Measurements from ENCODE around the gene HDDC2. TPM values are rescaled to one million over a fixed set of nuclear protein-coding genes. Genes with fewer than 3 reads are reported as not detected.

The HDDC2 gene
- total RNA-seq, 3 donors from 2014 or later (not counting 1 experiment from before 2014, with no cell fraction given), result 53.5 to 87.5 (median 57.3) TPM

DNA sequence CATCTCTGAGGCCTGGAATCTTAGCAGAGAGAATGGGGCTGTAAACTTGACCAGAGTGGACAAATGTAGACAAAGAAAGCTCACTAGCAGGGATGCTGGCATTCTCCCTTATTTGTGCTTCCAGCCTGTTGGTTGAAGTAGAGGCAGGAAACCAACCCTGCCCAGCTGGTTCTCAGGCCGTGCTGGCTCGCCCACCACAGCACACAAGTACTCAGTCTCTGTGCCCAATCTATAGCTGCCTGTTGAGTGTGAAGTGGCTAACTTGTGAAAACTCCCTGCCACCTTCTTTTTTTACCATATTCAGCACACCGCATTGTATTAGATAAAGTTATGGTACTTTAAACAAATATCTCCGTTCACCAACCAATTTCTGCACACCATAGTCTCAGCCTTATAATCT is 37.3 kb downstream of the HDDC2 start:
- peak overlapping the region; percentile 5 for H3K27ac ChIP-seq (ENCODE audit: low read length)
- intact Hi-C loops (cut with micrococcal nuclease), result no loop called here
- peaks cover 30% of the 10 kb centered on the region for H3K4me1 ChIP-seq (ENCODE audit: control insufficient read depth, insufficient read depth, low read length)
- H3K9me3 ChIP-seq (ENCODE audit: control insufficient read depth, insufficient read depth, low read length), result no peaks in the 10 kb centered on the region
- Mint-ChIP-seq H3K4me1 (peaks cover 36 to 40% of the 10 kb centered on the region in 2 donors), H3K4me3 (peak overlapping the region; percentile 80), H3K27ac (peak overlapping the region; percentile 79 to 81), H3K27me3 (ENCODE audit: low read depth in 2 of 2) (no peaks in the 10 kb centered on the region), H3K9me3 (no peaks in the 10 kb centered on the region), H3K36me3 (no peaks in the 10 kb centered on the region)
- WGBS (ENCODE audit: insufficient coverage), result 67% methylated on average over 1 of the region's 4 CpGs
- no peaks in the 10 kb centered on the region for H3K27me3 ChIP-seq (ENCODE audit: control insufficient read depth, insufficient read depth, low read length)
- ATAC-seq (peak; percentile 65 to 94 (median 75)), DNase-seq (no peak)
- no peak overlapping the region for H3K4me3 ChIP-seq (ENCODE audit: low read length)
- H3K36me3 ChIP-seq (ENCODE audit: control insufficient read depth, insufficient read depth, low read length), result no peaks in the 10 kb centered on the region
- TF ChIP-seq, protein P1, sequence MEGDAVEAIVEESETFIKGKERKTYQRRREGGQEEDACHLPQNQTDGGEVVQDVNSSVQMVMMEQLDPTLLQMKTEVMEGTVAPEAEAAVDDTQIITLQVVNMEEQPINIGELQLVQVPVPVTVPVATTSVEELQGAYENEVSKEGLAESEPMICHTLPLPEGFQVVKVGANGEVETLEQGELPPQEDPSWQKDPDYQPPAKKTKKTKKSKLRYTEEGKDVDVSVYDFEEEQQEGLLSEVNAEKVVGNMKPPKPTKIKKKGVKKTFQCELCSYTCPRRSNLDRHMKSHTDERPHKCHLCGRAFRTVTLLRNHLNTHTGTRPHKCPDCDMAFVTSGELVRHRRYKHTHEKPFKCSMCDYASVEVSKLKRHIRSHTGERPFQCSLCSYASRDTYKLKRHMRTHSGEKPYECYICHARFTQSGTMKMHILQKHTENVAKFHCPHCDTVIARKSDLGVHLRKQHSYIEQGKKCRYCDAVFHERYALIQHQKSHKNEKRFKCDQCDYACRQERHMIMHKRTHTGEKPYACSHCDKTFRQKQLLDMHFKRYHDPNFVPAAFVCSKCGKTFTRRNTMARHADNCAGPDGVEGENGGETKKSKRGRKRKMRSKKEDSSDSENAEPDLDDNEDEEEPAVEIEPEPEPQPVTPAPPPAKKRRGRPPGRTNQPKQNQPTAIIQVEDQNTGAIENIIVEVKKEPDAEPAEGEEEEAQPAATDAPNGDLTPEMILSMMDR (IDR thresholded peaks at IDR 0.05), result no peak

DNA sequence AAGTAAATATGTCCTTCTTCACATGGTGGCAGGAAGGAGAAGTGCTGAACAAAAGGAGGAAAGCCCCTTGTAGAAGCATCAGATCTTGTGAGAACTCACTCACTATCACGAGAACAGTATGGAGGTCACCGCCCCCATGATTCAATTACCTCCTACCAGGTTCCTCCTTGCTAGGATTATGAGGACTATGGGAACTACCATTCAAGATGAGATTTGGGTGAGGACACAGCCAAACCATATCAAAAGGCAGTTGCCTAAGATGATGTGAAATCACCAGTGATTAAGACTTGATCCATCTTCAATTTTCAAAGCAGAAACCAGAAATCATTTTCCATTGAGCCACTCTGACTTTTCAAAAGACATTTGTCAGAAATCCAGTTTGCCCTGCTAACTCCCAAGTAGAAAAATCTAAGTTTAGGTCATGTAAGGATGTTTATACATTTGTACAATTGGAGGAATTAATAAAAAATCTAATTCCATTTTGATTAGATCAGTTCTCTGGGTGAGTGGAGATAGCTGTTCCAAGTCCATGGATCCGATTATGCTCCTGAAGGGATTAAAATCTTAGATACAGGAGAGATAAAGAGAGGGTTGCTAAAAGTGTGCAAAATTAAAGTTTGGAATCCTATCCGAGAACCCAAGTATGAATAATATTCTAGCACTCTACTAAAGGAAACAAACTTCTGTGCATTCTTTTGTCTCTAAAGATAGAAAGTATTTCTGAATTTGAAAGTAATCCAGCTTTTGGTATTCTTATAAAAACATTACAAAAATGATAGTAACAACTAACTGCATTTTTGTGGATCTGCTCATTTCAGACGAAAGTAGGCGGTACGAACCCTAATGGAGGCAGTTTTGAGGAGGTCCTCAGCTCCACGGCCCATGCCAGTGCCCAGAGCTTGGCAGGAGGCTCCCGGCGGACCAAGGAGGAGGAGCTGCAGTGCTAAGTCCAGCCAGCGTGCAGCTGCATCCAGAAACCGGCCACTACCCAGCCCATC is 39.5 kb downstream of the HDDC2 start:
- H3K27me3 Mint-ChIP-seq (ENCODE audit: low read depth in 2 of 2), result no peaks in the 10 kb centered on the region
- DNase-seq (no peak), ATAC-seq (no peak)
- Histone ChIP-seq H3K36me3 (ENCODE audit: control insufficient read depth, insufficient read depth, low read length) (no peaks in the 10 kb centered on the region), H3K4me1 (ENCODE audit: control insufficient read depth, insufficient read depth, low read length) (peaks cover 19% of the 10 kb centered on the region), H3K4me3 (ENCODE audit: low read length) (no peak overlapping the region), H3K27me3 (ENCODE audit: control insufficient read depth, insufficient read depth, low read length) (no peaks in the 10 kb centered on the region), H3K9me3 (ENCODE audit: control insufficient read depth, insufficient read depth, low read length) (no peaks in the 10 kb centered on the region), H3K27ac (ENCODE audit: low read length) (no peak overlapping the region)
- intact Hi-C loops (cut with micrococcal nuclease), result no loop called here
- H3K36me3 Mint-ChIP-seq, result no peaks in the 10 kb centered on the region
- H3K27ac Mint-ChIP-seq, result peak overlapping the region in 1 of 2 donors; percentile 53
- 95% methylated on average over 9 of the region's 12 CpGs for WGBS (ENCODE audit: insufficient coverage)
- TF ChIP-seq, protein P1 (IDR thresholded peaks at IDR 0.05), result no peak
- H3K9me3 Mint-ChIP-seq, result no peaks in the 10 kb centered on the region
- no peak overlapping the region for H3K4me3 Mint-ChIP-seq
- peaks cover 26 to 32% of the 10 kb centered on the region in 2 donors for H3K4me1 Mint-ChIP-seq

DNA sequence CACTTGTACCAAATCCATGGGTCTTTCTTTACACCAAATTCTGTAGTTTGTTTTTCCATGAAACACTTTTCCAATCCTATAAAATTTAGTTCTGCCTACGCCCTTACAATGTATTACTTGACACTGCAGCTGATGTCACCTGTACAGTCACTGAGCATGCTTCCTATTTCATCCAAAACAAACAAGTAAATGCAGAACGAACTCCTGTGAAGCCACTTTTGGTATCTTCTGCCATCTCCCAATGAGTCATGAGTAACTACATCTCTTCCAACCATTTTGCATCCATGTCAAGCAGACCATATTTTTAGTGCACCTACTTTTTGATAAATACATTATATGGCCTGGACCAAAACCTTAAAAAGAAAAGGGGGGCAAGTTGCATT is 42.4 kb downstream of the HDDC2 start:
- 90% methylated on average over 2 of the region's 2 CpGs for WGBS (ENCODE audit: insufficient coverage)
- intact Hi-C loops (cut with micrococcal nuclease), result no loop called here

More for the DNA sequence above, 42.4 kb downstream of the HDDC2 start:
- no peak overlapping the region for H3K27ac Mint-ChIP-seq
- no peaks in the 10 kb centered on the region for H3K9me3 ChIP-seq (ENCODE audit: control insufficient read depth, insufficient read depth, low read length)
- DNase-seq (no peak), ATAC-seq (no peak)
- H3K27me3 ChIP-seq (ENCODE audit: control insufficient read depth, insufficient read depth, low read length), result no peaks in the 10 kb centered on the region
- no peak overlapping the region for H3K27ac ChIP-seq (ENCODE audit: low read length)
- H3K4me1 Mint-ChIP-seq, result peaks cover 13 to 18% of the 10 kb centered on the region in 2 donors
- no peaks in the 10 kb centered on the region for H3K36me3 ChIP-seq (ENCODE audit: control insufficient read depth, insufficient read depth, low read length)
- no peaks in the 10 kb centered on the region for H3K27me3 Mint-ChIP-seq (ENCODE audit: low read depth in 2 of 2)
- H3K4me3 Mint-ChIP-seq, result no peak overlapping the region
- H3K4me1 ChIP-seq (ENCODE audit: control insufficient read depth, insufficient read depth, low read length), result peaks cover 5% of the 10 kb centered on the region
- H3K4me3 ChIP-seq (ENCODE audit: low read length), result no peak overlapping the region
- no peaks in the 10 kb centered on the region for H3K9me3 Mint-ChIP-seq
- TF ChIP-seq, protein P1 (IDR thresholded peaks at IDR 0.05), result no peak
- no peaks in the 10 kb centered on the region for H3K36me3 Mint-ChIP-seq
